IPS-15b (cell line): ENCODE data around the gene RND3.
A peak's percentile ranks its signal among the peaks of the same experiment; 100 is the strongest.

Experiments
- H3K27me3 ChIP-seq: one replicate; pipeline ENCODE4 v1.6.1; 2013; ENCODE audit warnings: low read length; ENCODE audit not compliant: control insufficient read depth, insufficient read depth
- H3K36me3 ChIP-seq: one replicate; pipeline ENCODE4 v1.6.1; 2013; ENCODE audit warnings: low read length; ENCODE audit not compliant: control insufficient read depth, insufficient read depth
- H3K4me1 ChIP-seq: one replicate; pipeline ENCODE4 v1.6.1; 2013; ENCODE audit warnings: mild to moderate bottlenecking, low read length; ENCODE audit not compliant: control insufficient read depth, insufficient read depth
- H3K4me3 ChIP-seq: one replicate; pipeline ENCODE4 v1.5.1; 2013; ENCODE audit warnings: low read depth, low read length
- H3K9ac ChIP-seq: one replicate; pipeline ENCODE4 v1.6.1; 2013; ENCODE audit warnings: low read depth, mild to moderate bottlenecking, low read length
- H3K9me3 ChIP-seq: one replicate; pipeline ENCODE4 v1.6.1; 2013; ENCODE audit warnings: mild to moderate bottlenecking, low read length; ENCODE audit not compliant: control insufficient read depth, insufficient read depth

The RND3 gene

DNA sequence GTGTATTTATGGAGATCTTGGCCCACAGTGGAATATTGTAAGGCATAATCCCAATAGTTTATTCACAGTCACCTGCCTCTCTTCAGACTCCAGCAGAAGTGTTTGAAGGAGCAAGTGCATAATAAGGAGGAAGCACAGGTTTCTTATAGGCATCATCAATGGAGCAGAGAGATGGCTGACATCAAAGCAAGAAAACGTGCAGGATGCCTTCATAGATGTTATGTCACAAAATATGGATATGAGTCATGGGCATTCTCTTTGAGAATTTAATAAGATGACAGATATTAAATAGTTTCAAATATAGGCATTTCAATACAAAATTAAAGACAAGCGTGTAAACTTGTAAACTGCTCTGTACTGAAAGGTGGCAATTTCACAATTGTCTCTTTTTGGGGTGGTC lies 4.0 kb upstream of the RND3 start:
- Histone ChIP-seq H3K4me1 (no peaks in the 10 kb centered on the region), H3K27me3 (peaks cover 4% of the 10 kb centered on the region), H3K4me3 (no peak overlapping the region), H3K9ac (no peak overlapping the region), H3K9me3 (no peaks in the 10 kb centered on the region), H3K36me3 (no peaks in the 10 kb centered on the region)

DNA sequence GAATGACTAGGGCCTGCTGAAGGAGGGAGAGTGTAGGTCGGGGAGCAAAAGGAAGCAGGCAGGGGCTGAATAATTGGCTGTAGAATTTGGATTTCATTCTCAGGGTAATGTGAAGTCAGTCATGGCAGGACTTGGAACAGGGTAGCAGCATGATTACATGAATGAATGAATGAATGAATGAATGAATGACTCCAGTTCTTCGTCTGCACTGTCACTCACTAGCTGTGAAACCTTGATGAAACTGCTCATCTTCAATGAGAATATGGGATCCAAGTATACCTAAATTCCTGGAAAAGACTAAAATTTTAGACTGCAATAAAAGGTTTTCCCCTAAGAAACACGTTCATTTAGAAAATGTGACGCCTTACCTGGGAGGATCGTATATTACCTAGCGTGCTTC lies 3.0 kb upstream of the RND3 start:
- Histone ChIP-seq H3K9ac (no peak overlapping the region), H3K36me3 (no peaks in the 10 kb centered on the region), H3K27me3 (peaks cover 4% of the 10 kb centered on the region), H3K9me3 (no peaks in the 10 kb centered on the region), H3K4me1 (no peaks in the 10 kb centered on the region), H3K4me3 (no peak overlapping the region)

DNA sequence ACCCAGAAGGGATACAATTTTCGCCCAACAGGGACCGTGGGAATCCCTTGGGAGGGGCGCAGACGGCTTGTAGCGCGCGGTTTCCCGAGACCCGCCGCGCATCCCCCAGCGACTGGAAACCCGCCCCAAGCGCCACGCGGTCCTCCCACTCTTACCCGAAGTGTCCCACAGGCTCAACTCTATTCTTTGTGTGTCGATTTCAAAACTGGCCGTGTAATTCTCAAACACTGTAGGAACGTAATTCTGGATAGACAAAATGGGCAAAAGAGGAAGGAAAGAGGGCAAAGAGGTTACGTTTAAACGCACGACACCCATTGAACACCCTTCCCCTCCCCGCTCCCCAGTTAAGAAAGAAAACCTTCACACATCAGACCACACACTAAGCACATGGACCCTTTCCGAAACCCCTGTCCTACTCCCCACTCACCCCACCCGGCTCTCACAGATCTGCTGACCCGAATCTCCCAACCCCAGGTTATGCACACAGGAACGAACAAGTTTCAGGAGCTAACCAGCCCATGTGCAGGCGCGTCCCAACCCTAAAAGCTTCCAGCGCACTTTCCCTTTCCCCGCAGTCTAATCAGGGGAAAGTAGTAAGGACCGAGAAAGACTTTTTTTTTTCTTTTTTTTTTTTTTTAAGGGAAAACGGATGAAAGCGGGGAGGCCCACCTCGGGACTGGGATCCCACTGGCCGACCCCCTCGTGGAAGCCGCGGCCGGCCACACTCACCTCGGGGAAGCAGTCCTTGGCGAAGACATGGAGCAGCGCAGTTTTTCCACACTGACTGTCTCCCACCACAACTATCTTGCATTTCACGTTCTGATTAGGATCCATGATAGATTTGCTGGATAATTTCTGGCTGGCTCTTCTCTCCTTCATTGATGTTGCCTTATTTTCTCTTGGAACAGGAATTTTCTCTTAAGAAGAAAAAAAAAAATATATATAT lies 655 bp downstream of the RND3 start:
- no peak overlapping the region for H3K9ac ChIP-seq
- peaks cover 6% of the 10 kb centered on the region for H3K4me1 ChIP-seq
- H3K4me3 ChIP-seq = peak overlapping the region; percentile 94
- H3K27me3 ChIP-seq = peaks cover 15% of the 10 kb centered on the region
- H3K9me3 ChIP-seq = no peaks in the 10 kb centered on the region
- H3K36me3 ChIP-seq = no peaks in the 10 kb centered on the region

DNA sequence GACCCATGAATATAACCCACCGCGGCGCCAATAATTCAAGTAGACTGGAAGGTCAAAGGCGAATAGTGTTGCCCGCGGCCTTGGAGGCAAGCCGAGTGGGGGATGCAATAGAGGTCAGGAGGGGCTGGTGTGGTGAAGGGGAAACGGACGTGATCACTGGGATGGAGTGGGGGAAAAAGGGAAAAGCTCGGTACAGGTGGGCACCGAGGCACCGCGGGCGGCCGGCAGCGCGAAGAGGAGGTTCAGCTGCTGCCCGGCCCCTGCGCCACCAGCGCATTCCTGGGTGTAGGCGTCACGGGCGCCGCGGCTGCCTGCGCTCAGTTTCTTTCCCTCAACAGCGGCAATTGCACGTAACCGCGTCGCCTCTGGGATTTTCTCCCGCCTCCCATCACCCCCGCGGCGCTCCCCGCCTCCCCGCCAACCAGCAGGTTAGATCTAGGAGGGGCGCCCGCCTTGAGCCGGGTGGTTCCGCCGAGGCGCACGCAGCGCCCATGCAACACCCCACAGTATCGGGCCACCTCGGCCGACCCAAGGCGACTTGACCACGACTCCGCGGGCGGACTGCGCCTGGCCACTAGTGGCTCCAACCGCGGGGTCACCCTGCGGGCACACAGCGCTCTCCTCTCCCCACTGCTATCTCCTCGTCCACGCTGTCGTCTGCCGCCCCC lies 1.5 kb downstream of the RND3 start:
- peaks cover 15% of the 10 kb centered on the region for H3K27me3 ChIP-seq
- no peaks in the 10 kb centered on the region for H3K36me3 ChIP-seq
- peaks cover 6% of the 10 kb centered on the region for H3K4me1 ChIP-seq
- H3K9ac ChIP-seq = no peak overlapping the region
- H3K9me3 ChIP-seq = no peaks in the 10 kb centered on the region
- H3K4me3 ChIP-seq = peak overlapping the region; percentile 94

DNA sequence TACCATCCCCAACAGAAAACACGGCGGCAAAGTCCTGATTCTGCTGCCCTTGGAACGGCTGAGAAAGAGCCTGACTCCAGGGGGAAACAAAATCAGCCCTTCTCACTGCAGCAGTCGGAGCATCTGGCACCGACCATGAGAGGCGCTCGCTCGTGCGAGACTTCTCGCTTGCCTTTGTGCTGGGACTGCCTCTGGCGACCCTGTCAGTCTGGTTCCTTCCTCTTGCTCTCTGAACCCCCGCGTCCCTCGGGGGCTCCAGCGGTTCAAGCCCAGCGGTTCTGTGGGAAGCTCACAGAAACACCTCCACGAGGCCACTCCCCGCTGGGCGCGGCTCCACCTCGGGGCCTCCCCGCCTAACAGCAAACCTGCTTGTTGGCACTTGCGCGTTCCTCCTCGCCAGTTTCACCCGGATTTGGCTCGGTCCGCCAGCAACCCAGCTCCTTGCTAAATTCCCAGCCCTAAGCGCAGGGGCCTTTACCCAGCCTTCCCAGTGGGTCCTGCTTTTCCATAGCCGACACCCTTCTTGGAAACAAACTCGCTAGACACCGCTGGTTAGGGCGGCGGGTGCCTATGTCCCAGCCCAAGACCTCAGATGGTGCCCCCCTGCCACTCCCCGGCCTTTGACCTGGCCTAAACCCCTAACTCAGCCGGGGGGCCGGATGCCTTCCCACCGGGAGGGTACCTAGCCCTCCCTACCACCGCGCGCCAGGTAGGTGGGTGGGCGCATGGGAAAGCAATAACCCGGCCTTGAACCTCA lies 2.2 kb downstream of the RND3 start:
- Histone ChIP-seq H3K4me1 (peaks cover 6% of the 10 kb centered on the region), H3K9ac (peak overlapping the region; percentile 1), H3K4me3 (peak overlapping the region; percentile 94), H3K36me3 (no peaks in the 10 kb centered on the region), H3K9me3 (no peaks in the 10 kb centered on the region), H3K27me3 (peaks cover 15% of the 10 kb centered on the region)

DNA sequence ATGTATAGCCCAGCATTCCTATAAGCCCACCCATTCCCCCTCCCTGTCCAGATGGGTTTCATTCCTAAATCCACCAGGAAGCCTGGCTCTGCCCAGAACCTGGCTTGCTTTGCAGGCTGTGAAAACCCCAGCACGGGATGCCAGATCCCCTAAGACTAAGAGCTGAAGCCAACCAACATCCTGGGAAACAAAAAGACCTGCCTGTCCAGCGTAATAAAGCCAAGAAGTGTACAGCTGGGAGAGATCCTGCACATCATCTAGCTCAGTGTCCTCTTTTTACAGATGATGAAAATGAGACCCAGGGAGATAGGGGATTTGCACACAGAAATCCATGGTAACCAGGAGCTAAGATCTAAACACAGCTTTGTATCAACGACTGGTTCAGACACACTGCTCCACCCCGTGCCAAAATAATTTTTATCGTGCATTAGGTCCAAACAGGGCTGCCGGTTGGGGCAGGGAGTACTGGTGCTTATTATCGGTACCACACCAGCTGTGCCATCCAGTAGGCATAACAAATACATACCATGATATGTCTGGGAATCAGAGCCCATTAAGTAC lies 2.9 kb downstream of the RND3 start:
- Histone ChIP-seq H3K4me3 (peak overlapping the region; percentile 94), H3K9me3 (no peaks in the 10 kb centered on the region), H3K27me3 (peaks cover 15% of the 10 kb centered on the region), H3K4me1 (peaks cover 9% of the 10 kb centered on the region), H3K36me3 (no peaks in the 10 kb centered on the region), H3K9ac (peak overlapping the region; percentile 1)

DNA sequence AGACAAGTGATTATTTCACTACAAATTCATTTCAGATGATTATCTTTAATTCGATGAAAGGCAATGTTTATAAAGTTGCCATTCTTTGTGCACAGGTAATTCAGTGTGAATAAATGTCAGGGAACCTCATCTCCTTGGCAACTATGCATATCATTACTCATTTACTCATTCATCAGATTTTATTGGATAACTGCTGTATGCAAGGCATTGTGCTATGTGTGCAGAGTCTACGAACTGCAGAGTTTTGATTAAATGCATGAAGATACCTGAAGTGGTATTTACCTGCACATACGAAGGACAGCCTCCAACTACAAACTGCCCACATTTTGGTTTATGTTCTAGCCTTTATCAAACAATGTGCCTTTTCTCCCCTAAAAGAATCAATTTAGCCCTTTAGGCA lies 3.5 kb downstream of the RND3 start:
- Histone ChIP-seq H3K9me3 (no peaks in the 10 kb centered on the region), H3K27me3 (peaks cover 15% of the 10 kb centered on the region), H3K36me3 (no peaks in the 10 kb centered on the region), H3K9ac (no peak overlapping the region), H3K4me1 (peaks cover 9% of the 10 kb centered on the region), H3K4me3 (no peak overlapping the region)

DNA sequence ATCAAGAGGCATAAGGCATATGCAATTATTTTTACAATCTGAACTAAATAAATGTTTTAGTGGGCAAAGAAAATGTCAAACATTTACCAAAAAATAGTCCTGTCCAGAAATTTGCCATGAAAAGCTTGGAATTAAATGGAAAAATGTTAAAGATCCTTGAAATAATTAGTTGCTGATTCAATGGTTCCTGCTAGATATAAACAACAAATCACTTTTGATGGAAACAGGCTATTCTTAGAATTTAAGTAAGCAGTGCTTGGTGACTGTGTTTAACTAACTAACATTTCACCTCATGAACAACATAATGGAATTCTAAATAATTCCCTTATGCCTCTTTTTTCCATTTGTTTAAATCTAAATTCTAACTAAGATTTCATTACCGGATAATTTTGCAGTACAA lies 3.9 kb downstream of the RND3 start:
- Histone ChIP-seq H3K9me3 (no peaks in the 10 kb centered on the region), H3K9ac (no peak overlapping the region), H3K36me3 (no peaks in the 10 kb centered on the region), H3K4me1 (peaks cover 11% of the 10 kb centered on the region), H3K27me3 (peaks cover 15% of the 10 kb centered on the region), H3K4me3 (no peak overlapping the region)

DNA sequence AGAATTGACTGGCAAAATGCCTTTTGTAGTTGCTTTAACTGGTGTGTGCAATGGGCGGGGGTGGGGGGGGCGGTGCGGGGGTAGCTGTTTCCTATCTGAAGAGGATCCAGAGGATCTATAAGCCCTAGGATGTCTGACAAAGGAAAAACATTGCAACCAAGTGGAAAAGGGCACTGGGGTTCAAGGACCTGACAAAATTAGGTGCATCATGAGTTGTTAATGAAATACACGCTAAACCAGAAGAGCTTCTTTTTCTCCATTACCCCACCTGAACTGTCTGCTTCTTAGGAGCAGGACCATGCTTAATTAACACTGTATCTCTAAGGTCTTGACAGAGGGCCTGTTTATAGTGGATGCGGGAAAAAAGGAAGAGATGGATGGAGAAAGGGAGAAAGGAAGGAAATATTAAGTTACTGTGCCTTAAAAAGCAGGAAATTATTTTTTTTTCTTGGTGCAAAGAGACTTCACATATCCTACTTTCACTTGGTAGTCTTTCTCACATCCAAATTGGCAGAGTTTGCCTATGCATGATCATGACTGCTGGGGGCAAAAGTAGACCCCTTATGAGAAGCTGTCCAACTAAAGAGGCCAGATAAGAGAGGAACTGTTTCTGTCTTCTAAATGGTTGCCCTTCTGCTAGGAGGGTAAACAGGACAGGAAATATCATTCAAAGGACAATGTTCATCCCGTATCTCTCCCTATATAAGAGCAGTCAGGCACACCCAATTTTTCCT lies 4.6 kb downstream of the RND3 start:
- Histone ChIP-seq H3K9ac (no peak overlapping the region), H3K4me1 (peaks cover 12% of the 10 kb centered on the region)

DNA sequence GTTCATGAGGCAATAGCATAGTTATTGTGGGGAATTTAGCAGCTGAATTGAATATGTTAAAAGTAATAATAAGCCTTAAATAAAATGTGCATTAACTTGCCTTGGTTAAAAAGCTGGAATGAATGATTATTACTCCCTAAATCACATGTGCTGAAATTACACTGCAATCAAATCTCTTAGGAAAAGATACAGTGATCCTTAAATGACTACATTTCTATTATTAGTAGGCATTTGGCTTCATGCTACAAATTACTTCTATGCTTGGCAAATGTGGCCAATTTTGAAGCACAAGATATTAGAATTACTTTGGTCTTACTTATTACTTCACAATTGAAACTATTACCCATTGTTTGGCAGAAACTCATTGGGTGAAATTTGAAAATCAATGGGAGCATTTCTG lies 5.4 kb downstream of the RND3 start:
- Histone ChIP-seq H3K36me3 (no peaks in the 10 kb centered on the region), H3K9ac (no peak overlapping the region), H3K9me3 (no peaks in the 10 kb centered on the region), H3K4me1 (peaks cover 18% of the 10 kb centered on the region), H3K4me3 (no peak overlapping the region), H3K27me3 (peaks cover 15% of the 10 kb centered on the region)

More for the DNA sequence above, 4.6 kb downstream of the RND3 start:
- peaks cover 15% of the 10 kb centered on the region for H3K27me3 ChIP-seq
- H3K4me3 ChIP-seq = no peak overlapping the region
- no peaks in the 10 kb centered on the region for H3K9me3 ChIP-seq
- H3K36me3 ChIP-seq = no peaks in the 10 kb centered on the region
